Measurements from ENCODE around the gene EFCAB7. TPM values are rescaled to one million over a fixed set of nuclear protein-coding genes. Genes with fewer than 3 reads are reported as not detected.

The EFCAB7 gene
- total RNA-seq, 1 experiment from 2014 or later = 3.0 TPM

GRCh38 chr1:63486629-63487028 is 36.7 kb upstream of the EFCAB7 start:
- no peak overlapping the region for H3K56ac ChIP-seq (ENCODE audit: insufficient read length, low read depth, low read length)
- no peak overlapping the region for H2BK15ac ChIP-seq (ENCODE audit: low read depth, low read length)
- no peak overlapping the region for H2AFZ ChIP-seq (ENCODE audit: low read length)
- Mint-ChIP-seq H3K4me1 (no peaks in the 10 kb centered on the region), H3K27ac (no peak overlapping the region), H3K4me3 (no peak overlapping the region), H3K27me3 (ENCODE audit: low read depth) (no peaks in the 10 kb centered on the region), H3K36me3 (ENCODE audit: insufficient read depth in 1 of 3, low read depth in 3 of 3) (no peaks in the 10 kb centered on the region), H3K9me3 (no peaks in the 10 kb centered on the region)
- no peak overlapping the region for H3K18ac ChIP-seq (ENCODE audit: insufficient read length, low read depth, low read length)
- no peak overlapping the region for H2BK5ac ChIP-seq (ENCODE audit: insufficient read length, low read length)
- H4K20me1 ChIP-seq (ENCODE audit: control insufficient read depth, insufficient read depth, insufficient read length) = no peaks in the 10 kb centered on the region
- no peak overlapping the region for H2AK5ac ChIP-seq (ENCODE audit: insufficient read length, low read length)
- H4K8ac ChIP-seq (replicated peaks; ENCODE audit: insufficient read length, low read depth, low read length) = no peak overlapping the region
- no peak overlapping the region for H3K9ac ChIP-seq (ENCODE audit: extremely low read depth, insufficient read length, low read length)
- no peaks in the 10 kb centered on the region for H3K23me2 ChIP-seq (ENCODE audit: insufficient read length, low read depth, low read length, poor library complexity, severe bottlenecking)
- H3K27ac ChIP-seq (ENCODE audit: insufficient read length, low read depth, low read length) = no peak overlapping the region
- H3K14ac ChIP-seq (ENCODE audit: insufficient read depth, low read length) = no peak overlapping the region
- H3K9me3 ChIP-seq (ENCODE audit: control insufficient read depth, low read depth, low read length) = no peaks in the 10 kb centered on the region
- no peaks in the 10 kb centered on the region for H3K4me1 ChIP-seq (ENCODE audit: insufficient read depth, low read length)
- no peak for DNase-seq
- H2BK20ac ChIP-seq (ENCODE audit: low read depth, low read length, poor library complexity, severe bottlenecking) = no peak overlapping the region
- H3K27me3 ChIP-seq (ENCODE audit: insufficient read depth, low read length) = no peaks in the 10 kb centered on the region
- no peak overlapping the region for H2BK12ac ChIP-seq (ENCODE audit: insufficient read length, low read depth, low read length)
- no peaks in the 10 kb centered on the region for H3K79me1 ChIP-seq (ENCODE audit: insufficient read depth, low read depth, low read length, poor library complexity, severe bottlenecking)
- H4K5ac ChIP-seq (ENCODE audit: insufficient read length, low read depth, low read length) = no peak overlapping the region
- no peak overlapping the region for H3K23ac ChIP-seq (ENCODE audit: insufficient read length, low read depth, low read length)
- H3K4me2 ChIP-seq (ENCODE audit: insufficient read depth, insufficient read length, low read length) = no peak overlapping the region
- H3K79me2 ChIP-seq (ENCODE audit: insufficient read depth, low read length) = no peaks in the 10 kb centered on the region
- no peak overlapping the region for H4K91ac ChIP-seq (ENCODE audit: insufficient read length, low read depth, low read length)
- WGBS (ENCODE audit: extremely low coverage, insufficient read length, low lambda C conversion rate) = no CpG with 5 or more reads among the region's 1 CpG
- no peak overlapping the region for H2BK120ac ChIP-seq (ENCODE audit: low read depth, low read length, poor library complexity, severe bottlenecking)
- H3T11ph ChIP-seq (ENCODE audit: low read length) = no peak overlapping the region
- TF ChIP-seq, protein P1, sequence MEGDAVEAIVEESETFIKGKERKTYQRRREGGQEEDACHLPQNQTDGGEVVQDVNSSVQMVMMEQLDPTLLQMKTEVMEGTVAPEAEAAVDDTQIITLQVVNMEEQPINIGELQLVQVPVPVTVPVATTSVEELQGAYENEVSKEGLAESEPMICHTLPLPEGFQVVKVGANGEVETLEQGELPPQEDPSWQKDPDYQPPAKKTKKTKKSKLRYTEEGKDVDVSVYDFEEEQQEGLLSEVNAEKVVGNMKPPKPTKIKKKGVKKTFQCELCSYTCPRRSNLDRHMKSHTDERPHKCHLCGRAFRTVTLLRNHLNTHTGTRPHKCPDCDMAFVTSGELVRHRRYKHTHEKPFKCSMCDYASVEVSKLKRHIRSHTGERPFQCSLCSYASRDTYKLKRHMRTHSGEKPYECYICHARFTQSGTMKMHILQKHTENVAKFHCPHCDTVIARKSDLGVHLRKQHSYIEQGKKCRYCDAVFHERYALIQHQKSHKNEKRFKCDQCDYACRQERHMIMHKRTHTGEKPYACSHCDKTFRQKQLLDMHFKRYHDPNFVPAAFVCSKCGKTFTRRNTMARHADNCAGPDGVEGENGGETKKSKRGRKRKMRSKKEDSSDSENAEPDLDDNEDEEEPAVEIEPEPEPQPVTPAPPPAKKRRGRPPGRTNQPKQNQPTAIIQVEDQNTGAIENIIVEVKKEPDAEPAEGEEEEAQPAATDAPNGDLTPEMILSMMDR (conservative IDR thresholded peaks at IDR 0.05) = no peak
- H3K4ac ChIP-seq (ENCODE audit: low read depth, low read length) = no peak overlapping the region
